ENCODE data around the gene SMURF1.

DNA sequence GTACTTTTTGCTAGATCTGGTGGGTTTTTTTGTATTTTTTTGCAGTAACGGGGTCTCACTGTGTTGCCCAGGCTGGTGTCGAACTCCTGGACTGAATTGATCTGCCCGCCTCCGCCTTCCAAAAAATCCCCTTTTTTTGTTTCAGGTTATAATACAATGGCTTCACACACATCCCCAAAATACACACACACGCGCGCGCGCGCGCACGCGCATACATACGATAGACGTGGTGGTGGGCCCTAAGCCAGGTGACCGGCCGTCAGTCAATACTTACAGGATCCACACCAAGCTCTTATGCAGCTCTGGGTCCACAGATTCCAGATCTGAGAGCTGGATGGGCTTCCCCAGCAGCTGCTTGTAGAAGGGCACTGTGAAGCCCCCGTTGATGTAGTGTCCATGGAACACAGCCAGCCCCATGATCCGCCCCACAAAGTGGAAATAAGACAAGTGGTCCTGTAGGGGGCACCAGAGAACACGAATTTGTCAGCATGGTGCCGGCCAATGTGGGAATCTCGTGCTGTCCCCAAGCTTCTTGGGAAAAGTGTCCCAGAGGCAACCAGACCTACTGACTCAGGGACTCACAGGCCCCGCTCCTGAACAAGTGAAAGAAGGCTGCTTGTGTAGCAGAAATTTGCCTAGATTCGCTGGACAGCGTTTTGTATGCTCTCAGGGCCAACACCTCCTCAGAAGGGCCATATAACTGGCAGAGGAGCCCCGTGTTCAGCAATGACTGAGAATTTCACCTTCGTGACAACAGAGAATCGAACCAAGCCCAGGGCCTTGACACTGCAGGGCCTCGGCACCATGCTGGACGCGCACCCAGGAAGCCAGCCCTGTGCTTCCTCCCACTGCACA lies 103.6 kb downstream of the SMURF1 start:
- TF ChIP-seq SIN3A (IDR thresholded peaks at IDR 0.05; ENCODE audit: borderline replicate concordance, insufficient read depth, low read length) (no peak), POLR2AphosphoS5 (IDR thresholded peaks at IDR 0.05; ENCODE audit: low read depth, low read length) (no peak)
- TF ChIP-seq, protein P1, sequence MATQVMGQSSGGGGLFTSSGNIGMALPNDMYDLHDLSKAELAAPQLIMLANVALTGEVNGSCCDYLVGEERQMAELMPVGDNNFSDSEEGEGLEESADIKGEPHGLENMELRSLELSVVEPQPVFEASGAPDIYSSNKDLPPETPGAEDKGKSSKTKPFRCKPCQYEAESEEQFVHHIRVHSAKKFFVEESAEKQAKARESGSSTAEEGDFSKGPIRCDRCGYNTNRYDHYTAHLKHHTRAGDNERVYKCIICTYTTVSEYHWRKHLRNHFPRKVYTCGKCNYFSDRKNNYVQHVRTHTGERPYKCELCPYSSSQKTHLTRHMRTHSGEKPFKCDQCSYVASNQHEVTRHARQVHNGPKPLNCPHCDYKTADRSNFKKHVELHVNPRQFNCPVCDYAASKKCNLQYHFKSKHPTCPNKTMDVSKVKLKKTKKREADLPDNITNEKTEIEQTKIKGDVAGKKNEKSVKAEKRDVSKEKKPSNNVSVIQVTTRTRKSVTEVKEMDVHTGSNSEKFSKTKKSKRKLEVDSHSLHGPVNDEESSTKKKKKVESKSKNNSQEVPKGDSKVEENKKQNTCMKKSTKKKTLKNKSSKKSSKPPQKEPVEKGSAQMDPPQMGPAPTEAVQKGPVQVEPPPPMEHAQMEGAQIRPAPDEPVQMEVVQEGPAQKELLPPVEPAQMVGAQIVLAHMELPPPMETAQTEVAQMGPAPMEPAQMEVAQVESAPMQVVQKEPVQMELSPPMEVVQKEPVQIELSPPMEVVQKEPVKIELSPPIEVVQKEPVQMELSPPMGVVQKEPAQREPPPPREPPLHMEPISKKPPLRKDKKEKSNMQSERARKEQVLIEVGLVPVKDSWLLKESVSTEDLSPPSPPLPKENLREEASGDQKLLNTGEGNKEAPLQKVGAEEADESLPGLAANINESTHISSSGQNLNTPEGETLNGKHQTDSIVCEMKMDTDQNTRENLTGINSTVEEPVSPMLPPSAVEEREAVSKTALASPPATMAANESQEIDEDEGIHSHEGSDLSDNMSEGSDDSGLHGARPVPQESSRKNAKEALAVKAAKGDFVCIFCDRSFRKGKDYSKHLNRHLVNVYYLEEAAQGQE (IDR thresholded peaks at IDR 0.05; ENCODE audit: insufficient read depth in 1 of 2, low read depth in 2 of 2, low read length in 2 of 2) = no peak

Data from PFSK-1 (cell line).